ENCODE data around the gene RALGDS.
"Not testable (repeated sequence)": the region's sequence is repeated elsewhere in the genome, so short reads cannot be mapped to it uniquely, and the experiment has no call there.

RALGDS gene

DNA sequence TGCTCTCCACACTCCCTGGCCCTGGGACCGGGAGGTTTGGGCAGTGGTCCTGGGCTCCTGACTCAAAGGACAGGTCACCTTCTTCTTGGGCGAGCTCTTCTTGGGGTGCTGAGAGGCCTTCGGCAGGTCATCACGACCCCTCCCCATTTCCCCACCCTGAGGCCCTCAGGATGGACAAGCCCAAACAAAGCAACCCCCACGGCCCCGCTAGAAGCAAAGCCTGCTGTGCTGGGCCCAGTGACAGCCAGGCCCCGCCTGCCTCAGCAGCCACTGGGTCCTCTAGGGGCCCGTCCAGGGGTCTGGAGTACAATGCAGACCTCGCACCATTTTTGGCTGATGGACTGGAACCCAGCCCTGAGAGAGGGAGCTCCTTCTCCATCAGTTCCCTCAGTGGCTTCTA lies 37.4 kb downstream of the RALGDS start:
- DNase-seq = not testable (repeated sequence)

DNA sequence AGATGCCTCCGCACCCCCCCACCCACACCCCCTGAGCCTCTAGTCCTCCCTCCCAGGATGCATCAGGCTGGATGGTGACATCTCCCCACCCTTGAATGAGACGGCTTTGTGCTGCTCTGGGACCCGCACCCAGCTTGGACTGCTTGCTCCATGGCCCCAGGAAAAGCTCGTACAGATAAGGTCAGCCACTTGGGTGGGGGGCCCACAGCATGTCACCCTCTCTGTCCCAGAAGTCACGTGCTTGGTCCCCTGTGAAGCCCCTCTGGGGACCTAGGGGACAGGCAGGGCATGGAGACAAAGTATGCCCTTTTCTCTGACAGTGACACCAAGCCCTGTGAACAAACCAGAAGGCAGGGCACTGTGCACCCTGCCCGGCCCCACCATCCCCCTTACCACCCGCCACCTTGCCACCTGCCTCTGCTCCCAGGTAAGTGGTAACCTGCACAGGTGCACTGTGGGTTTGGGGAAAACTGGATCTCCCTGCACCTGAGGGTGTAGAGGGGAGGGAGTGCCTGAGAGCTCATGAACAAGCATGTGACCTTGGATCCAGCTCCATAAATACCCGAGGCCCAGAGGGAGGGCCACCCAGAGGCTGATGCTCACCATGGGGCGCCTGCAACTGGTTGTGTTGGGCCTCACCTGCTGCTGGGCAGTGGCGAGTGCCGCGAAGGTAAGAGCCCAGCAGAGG lies 38.9 kb downstream of the RALGDS start:
- DNase-seq = not testable (repeated sequence)

DNA sequence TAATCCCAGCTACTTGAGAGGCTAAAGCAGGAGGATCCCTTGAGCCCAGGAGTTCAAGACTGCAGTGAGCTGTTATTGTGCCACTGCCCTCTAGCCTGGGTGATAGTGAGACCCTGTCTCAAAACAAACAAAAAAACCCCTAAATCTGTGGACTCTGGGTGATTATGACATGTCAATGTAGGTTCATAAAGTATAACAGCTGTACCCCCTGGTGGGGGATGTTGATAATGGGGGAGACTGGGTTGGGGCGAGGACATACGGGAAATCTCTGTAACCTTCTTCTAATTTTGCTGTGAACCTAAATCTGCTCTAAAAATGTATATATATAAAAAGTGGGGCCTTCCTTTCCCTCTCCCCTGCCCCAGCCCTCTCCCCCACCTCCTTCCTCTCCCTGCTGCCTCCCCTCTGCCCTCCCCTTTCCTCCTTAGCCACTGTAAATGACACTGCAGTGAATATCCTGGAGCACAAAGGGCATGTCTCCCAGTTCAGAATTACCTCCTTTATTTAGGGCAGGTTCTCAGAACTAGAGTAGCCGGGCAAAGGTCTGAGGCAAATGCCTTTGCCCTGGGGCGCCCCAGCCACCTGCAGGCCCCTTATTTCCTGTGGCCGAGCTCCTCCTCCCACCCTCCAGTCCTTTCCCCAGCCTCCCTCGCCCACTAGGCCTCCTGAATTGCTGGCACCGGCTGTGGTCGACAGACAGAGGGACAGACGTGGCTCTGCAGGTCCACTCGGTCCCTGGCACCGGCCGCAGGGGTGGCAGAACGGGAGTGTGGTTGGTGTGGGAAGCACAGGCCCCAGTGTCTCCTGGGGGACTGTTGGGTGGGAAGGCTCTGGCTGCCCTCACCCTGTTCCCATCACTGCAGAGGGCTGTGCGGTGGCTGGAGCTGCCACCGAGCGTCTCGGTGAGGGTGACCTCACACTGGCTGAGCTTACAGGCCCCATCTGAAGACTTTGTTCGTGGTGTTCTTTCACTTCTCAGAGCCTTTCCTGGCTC lies 40.0 kb downstream of the RALGDS start:
- not testable (repeated sequence) for DNase-seq

DNA sequence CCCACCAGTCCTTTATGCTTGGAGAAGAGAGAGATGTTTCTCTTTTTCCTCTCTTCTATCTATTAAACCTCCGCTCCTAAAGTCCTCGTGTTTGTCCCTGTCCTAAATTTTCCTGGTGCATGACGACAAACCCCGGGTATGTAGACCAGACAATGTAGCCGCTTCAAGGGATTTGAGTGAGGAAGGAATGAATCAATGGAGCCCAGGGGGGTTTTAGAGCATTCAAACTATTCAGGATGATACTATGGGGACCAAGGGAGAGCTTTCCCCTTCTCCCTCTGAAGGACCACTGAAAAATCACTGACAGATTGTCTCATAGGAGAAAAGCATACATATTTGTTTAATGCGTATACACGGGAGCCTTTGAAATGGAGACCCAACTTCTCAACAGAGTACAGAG lies 40.9 kb downstream of the RALGDS start:
- DNase-seq = no peak

DNA sequence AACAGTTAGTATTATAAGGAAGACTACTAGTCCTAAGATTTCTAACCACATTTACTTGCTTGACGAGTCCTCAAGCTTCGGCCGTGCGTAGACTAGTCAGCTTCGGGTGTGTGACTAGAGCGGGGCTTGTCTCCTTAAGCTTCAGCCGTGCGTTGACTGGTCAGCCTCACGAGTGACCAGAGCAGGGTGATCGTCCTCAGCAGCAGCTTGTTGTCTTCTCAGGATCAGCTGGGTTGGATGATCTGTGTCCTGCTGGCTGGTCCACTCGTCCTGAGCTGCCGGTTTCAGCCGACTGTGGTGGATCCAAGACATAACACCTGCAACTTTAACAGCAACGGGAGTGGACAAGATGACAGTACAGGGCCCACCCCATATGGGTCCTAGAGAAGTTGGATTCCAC lies 42.6 kb downstream of the RALGDS start:
- no peak for DNase-seq

DNA sequence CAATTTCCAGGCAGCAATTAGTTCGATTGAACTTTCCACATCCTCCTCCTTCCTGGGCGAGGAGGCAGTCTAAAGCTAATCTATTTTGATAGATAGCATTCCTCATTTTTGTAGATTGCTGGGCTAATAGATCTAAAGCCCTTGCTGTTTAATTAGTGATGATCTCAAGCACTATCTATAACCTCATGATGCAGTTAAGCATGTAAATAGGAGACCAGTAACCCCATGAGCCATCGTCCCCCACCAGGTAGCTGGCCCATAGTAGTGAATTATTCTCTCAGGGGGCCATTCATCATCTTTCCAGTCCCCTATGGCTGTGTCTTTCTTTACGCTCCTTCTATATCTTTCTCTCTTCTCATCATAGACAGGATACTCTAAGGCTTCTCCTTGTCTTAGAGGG lies 44.3 kb downstream of the RALGDS start:
- no peak for DNase-seq

DNA sequence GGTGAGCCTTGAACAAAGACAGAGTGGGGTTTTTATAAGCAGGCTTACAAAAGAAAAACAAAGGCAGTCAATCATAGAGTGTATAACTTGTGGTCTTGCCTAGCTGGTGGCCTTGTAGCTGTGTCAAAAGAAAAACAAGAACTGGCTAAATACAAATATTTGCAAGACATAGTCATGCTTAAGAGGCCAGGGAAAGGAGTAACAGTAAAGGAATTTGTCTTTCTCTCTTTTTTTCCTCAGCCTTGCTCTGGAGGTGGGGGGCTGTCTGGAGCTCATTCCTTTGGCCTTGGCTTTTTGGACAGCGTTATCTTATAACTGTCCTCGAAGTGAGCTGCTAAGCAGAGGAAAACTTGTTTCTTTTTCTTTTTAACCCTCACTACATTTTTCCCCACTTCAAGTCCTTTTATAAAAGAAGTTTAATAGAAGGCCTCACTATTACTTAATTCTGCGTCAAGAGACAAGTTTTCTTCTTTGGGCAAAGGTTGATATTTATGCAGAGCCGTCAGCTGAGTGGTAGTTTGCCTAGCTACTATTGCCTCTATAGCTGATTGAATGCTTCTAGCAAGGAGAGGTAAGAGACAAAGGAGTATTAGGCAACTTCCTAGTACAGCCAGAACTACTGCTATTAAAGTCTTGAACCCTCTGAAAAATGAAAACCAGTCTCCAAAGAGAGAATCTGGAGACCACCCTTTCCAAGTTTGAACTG lies 45.0 kb downstream of the RALGDS start:
- no peak for DNase-seq

DNA sequence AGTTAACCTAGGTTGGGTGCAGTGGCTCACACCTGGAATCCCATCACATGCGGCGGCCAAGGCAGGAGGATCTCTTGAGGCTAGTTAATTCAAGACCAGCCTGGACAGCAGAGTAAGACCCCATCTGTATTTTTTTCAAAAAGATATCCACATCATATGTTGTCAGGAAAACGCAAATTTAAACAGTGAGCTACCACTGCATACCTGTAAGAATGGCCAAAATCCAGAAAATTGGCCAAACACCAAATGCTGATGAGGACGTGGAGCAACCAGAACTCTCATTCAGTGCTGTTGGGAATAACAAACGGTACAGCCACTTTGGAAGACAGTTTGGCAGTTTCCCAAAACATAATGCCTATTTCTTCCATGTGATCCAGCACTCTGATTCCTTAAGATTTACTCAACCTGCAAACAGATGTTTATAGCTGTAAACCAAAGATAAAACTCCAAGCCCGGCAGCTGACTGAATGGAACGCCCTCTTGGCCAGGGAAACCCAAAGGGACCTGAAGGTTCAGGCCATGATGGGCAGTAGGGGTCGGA lies 46.9 kb downstream of the RALGDS start:
- no peak for DNase-seq

DNA sequence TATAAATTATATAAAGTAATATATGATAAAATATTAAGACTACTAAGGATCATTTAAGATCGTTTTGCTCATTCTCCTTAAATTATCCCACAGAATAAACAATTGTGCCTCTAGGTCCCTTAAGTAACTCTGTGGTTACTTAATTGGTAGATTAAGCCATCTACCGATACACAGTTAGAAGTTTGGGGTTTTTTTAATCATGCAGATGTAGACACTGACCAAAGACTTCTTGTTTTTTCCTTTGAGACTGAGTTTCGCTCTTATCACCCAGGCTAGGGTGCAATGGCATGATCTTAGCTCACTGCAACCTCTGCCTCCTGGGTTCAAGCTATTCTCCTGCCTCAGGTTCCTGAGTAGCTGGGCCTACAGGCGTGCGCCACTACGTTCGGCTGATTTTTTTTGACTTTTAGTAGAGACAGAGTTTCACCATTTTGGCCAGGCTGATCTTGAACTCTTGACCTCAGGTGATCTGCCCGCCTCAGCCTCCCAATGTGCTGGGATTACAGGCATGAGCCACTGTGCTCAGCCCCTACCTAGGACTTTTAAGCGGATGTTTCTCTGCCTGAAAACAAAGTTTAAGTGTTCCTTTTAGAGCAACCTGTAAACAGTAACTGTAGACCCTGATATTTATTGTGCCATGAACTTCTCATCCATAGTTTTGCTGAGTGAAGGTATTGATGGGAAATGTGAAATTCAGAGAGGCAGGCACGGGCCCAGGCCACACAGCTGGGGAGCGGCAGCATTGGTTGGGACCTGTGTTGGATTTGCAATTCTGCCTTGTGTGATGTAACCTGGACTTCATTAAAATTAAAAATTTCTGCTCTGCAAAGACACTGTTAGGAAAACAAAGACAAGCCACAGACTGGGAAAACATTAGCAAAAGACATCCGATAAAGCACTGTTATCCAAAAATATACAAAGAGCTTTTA lies 47.7 kb downstream of the RALGDS start:
- no peak for DNase-seq

DNA sequence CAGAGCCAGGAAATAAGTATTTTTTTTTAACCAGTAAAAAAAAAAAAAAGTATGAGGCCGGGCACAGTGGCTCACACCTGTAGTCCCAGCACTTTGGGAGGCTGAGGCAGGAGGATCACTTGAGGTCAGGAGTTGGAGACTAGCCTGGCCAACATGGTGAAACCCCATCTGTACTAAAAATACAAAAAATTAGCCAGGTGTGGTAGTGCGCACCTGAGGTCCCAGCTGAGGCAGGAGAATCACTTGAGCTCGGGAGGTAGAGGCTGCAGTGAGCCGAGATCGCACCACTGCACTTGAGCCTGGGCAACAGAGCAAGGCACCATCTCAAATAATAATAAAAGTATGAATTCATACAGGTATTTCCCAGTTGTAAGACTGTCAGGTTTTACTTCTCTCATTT lies 48.8 kb downstream of the RALGDS start:
- DNase-seq = not testable (repeated sequence)

DNA sequence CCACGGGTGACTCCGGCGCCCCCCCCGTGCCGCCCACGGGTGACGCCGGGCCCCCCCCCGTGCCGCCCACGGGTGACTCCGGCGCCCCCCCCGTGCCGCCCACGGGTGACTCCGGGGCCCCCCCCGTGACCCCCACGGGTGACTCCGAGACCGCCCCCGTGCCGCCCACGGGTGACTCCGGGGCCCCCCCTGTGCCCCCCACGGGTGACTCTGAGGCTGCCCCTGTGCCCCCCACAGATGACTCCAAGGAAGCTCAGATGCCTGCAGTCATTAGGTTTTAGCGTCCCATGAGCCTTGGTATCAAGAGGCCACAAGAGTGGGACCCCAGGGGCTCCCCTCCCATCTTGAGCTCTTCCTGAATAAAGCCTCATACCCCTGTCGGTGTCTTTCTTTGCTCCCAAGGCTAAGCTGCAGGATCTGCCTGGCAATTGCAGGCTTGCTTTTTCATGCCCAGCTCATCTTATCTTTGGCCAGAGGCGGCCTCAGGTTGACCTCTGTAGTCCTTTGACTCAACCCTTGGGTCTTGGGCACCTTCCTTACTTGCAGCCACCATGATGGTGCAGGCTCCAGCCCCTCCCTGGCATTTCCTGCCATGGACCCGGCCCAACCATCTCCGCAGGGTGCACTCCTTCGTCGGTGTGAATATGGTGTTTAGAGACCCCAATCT lies 49.4 kb downstream of the RALGDS start:
- DNase-seq = no peak

DNA sequence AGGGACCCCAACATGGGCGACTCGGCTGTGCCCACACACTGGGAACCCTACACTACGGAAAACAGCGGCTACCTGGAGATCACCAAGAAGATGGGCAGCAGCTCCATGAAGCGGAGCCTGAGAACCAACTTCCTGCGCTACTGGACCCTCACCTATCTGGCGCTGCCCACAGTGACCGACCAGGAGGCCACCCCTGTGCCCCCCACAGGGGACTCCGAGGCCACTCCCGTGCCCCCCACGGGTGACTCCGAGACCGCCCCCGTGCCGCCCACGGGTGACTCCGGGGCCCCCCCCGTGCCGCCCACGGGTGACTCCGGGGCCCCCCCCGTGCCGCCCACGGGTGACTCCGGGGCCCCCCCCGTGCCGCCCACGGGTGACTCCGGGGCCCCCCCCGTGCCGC lies 50.1 kb downstream of the RALGDS start:
- DNase-seq = not testable (repeated sequence)

DNA sequence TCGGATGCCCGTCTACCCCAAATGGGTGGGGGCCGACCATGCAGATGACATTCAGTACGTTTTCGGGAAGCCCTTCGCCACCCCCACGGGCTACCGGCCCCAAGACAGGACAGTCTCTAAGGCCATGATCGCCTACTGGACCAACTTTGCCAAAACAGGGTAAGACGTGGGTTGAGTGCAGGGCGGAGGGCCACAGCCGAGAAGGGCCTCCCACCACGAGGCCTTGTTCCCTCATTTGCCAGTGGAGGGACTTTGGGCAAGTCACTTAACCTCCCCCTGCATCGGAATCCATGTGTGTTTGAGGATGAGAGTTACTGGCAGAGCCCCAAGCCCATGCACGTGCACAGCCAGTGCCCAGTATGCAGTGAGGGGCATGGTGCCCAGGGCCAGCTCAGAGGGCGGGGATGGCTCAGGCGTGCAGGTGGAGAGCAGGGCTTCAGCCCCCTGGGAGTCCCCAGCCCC lies 50.5 kb downstream of the RALGDS start:
- not testable (repeated sequence) for DNase-seq

DNA sequence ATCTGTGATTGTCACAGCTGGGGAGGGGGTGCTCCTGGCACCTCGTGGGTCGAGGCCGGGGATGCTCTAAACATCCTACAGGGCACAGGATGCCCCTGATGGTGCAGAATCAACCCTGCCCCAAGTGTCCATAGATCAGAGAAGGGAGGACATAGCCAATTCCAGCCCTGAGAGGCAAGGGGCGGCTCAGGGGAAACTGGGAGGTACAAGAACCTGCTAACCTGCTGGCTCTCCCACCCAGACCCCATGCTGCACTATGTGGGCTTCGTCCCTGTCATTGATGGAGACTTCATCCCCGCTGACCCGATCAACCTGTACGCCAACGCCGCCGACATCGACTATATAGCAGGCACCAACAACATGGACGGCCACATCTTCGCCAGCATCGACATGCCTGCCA lies 52.6 kb downstream of the RALGDS start:
- not testable (repeated sequence) for DNase-seq

DNA sequence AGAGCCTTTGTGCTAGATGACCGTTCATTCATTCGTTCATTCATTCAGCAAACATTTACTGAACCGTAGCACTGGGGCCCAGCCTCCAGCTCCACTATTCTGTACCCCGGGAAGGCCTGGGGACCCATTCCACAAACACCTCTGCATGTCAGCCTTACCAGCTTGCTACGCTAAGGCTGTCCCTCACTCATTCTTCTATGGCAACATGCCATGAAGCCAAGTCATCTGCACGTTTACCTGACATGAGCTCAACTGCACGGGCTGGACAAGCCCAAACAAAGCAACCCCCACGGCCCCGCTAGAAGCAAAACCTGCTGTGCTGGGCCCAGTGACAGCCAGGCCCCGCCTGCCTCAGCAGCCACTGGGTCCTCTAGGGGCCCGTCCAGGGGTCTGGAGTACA lies 53.2 kb downstream of the RALGDS start:
- DNase-seq = no peak

DNA sequence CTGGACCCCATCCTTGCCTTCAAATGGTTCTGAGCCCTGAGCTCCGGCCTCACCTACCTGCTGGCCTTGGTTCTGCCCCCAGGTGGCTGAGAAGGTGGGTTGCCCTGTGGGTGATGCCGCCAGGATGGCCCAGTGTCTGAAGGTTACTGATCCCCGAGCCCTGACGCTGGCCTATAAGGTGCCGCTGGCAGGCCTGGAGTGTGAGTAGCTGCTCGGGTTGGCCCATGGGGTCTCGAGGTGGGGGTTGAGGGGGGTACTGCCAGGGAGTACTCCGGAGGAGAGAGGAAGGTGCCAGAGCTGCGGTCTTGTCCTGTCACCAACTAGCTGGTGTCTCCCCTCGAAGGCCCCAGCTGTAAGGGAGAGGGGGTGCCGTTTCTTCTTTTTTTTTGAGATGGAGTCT lies 54.0 kb downstream of the RALGDS start:
- DNase-seq = no peak

DNA sequence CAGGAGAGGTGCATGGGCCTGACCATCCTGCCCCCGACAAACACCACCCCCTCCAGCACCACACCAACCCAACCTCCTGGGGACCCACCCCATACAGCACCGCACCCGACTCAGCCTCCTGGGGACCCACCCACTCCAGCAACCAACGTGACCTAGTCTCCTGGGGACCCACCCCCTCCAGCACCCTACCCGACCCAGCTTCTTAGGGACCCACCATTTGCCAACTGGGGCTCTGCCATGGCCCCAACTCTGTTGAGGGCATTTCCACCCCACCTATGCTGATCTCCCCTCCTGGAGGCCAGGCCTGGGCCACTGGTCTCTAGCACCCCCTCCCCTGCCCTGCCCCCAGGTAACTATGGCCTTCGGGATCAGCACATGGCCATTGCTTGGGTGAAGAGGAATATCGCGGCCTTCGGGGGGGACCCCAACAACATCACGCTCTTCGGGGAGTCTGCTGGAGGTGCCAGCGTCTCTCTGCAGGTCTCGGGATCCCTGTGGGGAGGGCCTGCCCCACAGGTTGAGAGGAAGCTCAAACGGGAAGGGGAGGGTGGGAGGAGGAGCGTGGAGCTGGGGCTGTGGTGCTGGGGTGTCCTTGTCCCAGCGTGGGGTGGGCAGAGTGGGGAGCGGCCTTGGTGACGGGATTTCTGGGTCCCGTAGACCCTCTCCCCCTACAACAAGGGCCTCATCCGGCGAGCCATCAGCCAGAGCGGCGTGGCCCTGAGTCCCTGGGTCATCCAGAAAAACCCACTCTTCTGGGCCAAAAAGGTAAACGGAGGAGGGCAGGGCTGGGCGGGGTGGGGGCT lies 54.7 kb downstream of the RALGDS start:
- no peak for DNase-seq

DNA sequence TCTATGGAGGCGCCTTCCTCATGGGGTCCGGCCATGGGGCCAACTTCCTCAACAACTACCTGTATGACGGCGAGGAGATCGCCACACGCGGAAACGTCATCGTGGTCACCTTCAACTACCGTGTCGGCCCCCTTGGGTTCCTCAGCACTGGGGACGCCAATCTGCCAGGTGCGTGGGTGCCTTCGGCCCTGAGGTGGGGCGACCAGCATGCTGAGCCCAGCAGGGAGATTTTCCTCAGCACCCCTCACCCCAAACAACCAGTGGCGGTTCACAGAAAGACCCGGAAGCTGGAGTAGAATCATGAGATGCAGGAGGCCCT lies 56.0 kb downstream of the RALGDS start:
- no peak for DNase-seq

DNA sequence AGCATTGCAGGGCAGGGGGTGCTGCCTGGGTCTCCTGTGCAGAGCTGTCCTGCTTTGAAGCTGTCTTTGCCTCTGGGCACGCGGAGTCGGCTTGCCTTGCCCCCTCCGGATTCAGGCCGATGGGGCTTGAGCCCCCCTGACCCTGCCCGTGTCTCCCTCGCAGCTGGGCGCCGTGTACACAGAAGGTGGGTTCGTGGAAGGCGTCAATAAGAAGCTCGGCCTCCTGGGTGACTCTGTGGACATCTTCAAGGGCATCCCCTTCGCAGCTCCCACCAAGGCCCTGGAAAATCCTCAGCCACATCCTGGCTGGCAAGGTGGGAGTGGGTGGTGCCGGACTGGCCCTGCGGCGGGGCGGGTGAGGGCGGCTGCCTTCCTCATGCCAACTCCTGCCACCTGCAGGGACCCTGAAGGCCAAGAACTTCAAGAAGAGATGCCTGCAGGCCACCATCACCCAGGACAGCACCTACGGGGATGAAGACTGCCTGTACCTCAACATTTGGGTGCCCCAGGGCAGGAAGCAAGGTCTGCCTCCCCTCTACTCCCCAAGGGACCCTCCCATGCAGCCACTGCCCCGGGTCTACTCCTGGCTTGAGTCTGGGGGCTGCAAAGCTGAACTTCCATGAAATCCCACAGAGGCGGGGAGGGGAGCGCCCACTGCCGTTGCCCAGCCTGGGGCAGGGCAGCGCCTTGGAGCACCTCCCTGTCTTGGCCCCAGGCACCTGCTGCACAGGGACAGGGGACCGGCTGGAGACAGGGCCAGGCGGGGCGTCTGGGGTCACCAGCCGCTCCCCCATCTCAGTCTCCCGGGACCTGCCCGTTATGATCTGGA lies 56.6 kb downstream of the RALGDS start:
- DNase-seq = no peak

Measured in NCI-H526 (cell line).